Dermis microvascular lymphatic vessel endothelial cell (primary cell): ENCODE measurements around the gene DDX10. TPM values are rescaled to one million over a fixed set of nuclear protein-coding genes. Genes with fewer than 3 reads are reported as not detected.
"Not testable (repeated sequence)": the region's sequence is repeated elsewhere in the genome, so short reads cannot be mapped to it uniquely, and the experiment has no call there.

Experiments
- DNase-seq, 2 donors: peaks; one replicate each; pipeline versions ENCODE4 v3.0.0 to v3.0.0-alpha.2; 2010; ENCODE audit warnings: low read depth in 2 of 2
- total RNA-seq: library from RNA; depleted of rRNA; stranded (reverse); fragments of >200 nt; gene quantifications from 2 replicates; pipeline ENCODE4 v1.2.1, GENCODE V29; 2014

DDX10 gene
- total RNA-seq, 1 donor from 2014 or later, result 48.9 TPM

DNA sequence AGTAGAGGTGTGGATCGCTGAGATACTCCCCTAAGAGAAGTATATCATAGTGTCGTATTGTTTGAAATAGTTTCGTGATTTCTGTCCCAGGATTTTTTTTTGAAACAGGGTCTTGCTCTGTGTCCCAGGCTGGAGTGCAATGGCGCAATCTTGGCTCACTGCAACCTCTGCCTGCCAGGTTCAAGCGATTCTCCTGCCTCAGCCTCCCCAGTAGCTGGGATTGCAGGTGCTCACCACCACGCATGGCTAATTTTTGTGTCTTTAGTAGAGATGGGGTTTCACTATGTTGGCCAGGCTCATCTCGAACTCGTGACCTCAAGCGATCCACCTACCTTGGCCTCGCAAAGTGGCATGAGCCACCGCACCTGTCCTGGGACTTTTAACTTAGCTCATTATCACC, 159.1 kb downstream of the DDX10 start:
- DNase-seq, result not testable (repeated sequence)

DNA sequence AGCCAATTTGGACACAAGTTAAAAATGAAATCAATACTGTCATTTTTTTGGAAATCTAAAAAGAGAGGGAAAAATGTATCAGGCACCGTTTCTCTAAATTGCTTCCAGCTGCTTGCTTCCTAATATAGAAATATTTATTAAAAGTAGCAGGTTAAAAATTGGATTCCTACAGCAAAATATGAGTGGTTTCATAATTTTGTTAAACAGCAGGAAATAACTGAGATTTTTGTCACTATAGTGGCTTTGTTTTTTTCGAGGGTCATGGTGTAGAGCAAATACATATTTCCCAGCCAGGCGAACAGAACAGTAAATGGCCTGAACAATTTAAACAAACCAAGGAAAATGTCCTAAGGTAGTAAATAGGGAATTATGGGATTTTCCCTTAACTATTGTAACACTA, 159.7 kb downstream of the DDX10 start:
- DNase-seq, result peak; percentile 62 to 81

DNA sequence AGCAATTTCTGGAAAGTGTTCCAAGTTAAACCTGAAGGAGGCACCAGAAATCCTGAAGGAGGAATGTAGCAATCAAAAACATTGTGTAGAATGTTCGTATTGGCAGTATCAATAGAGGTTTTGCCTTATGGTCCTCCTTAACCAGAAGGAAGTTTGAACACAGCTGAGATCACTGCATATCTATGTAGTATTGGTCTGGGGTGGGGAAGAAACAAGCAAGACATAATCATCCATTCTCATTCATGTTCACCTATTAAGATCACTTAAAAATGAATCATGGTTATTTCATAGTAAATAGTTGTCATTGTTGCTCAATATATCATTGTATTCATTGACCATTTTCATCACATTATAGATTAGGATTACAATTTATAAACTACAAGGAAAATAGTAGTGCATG, 160.5 kb downstream of the DDX10 start:
- DNase-seq, result no peak

DNA sequence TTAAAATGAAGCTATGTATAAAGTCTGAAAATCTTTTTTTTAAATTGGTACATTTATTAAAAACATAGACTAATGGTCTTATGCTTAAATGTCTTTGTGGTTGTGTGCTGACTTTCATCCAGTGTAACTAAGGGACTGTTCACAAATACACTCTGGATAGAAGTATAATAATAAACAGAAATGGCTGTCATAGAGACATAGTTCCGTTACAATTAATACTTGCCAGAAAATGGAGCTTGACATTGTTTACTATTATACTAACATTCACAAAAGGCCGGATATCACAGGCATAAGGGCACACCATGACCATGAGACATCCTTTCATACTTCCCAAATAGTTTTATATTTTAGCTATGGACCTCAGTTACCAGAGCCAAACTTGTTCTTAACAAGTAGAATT, 161.3 kb downstream of the DDX10 start:
- peak; percentile 70 to 82 for DNase-seq

DNA sequence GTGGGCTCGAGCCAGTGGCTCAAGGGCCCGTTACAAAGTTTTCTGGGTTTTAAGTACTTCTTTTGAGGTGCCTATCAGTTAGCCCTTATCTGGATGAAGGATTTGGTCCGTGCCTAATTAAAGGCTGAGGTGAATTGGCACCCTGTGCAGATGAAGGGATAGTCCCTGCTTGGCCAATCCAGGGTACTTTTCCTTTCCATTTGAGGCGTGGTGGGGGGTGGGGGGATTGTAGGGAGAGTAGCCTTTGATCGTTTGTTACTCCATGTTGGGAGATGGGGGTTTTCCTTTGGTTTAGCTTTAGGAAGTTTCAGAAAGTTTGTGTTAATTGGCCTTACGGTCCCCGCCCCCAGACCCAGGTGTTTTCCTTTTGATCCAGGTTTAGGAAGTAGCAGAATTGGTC, 170.8 kb downstream of the DDX10 start:
- no peak for DNase-seq

DNA sequence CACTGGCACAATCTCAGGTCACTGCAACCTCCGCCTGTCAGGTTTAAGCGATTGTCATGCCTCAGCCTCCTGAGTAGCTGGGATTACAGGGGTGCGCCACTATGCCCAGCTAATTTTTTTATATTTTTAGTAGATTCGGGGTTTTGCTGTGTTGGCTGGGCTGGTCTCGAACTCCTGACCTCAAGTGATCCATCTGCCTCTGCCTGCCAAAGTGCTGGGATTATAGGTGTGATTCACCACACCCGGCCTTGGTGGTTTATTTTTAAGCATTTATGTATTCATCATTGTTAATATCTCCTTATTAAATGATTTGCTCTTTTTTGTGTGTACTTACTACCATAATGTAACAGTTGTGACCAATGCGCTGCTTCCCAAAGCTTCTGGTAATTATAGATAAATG, 171.7 kb downstream of the DDX10 start:
- DNase-seq, result no peak

DNA sequence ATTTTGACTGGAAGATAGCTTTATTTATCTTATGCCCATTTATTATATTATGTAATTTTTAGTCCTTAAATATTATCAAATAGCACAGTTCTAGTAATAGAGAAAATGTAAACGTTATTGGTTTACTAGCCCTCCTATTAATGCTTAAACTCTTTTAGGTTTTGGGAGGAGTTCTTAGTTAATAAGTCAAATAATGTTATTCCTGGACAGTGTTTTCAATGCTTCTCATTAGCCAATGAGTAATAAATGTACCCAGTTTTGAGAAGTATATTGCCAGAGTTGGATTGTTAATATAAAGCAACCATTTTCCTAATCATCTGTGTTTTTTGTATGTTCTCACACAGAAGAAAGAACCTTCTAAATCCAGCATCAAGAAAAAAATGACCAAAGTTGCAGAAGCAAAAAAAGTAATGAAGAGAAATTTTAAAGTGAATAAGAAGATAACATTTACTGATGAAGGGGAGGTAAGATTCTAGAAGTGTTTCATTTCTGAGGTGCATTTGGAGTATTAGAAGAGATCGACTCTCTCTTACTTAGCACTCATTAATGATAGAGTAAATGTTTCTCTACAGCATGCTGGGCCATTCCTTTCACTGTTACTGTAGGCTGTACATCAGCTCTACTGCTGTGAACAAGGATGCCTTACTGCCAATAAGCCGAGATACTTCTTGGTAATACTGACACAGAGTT, 173.4 kb downstream of the DDX10 start:
- DNase-seq, result no peak

DNA sequence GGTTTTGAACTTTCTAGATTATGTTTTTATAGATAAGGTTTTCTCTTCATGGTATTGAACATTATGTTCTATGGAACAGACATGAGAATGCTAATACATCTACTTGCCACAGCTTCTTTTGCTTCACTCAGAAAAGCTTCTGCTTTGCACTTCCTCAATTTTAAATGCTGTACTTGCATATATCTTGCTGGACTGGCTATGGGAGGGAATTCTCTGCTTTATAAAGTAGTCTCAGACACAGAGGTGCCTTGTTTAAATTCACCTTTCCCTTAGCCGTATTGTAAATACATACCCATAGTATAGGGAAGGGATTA, 173.9 kb downstream of the DDX10 start:
- no peak for DNase-seq

DNA sequence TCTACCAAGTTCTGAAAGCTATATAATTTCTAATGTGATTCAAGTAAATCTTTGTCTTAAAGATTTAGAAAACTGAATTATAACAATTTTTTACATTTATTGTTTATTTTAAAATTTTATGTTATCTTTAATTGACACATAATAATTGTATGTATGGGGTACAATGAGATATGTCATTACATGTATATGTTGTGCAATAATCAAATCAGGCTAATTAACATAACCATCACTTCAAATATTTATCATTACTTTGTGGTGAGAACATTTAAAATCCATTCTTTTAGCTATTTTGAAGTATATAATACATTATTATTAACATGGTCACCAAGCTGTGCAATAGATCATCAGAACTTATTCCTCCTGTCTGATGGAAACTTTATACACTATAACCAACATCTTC, 181.1 kb downstream of the DDX10 start:
- no peak for DNase-seq

DNA sequence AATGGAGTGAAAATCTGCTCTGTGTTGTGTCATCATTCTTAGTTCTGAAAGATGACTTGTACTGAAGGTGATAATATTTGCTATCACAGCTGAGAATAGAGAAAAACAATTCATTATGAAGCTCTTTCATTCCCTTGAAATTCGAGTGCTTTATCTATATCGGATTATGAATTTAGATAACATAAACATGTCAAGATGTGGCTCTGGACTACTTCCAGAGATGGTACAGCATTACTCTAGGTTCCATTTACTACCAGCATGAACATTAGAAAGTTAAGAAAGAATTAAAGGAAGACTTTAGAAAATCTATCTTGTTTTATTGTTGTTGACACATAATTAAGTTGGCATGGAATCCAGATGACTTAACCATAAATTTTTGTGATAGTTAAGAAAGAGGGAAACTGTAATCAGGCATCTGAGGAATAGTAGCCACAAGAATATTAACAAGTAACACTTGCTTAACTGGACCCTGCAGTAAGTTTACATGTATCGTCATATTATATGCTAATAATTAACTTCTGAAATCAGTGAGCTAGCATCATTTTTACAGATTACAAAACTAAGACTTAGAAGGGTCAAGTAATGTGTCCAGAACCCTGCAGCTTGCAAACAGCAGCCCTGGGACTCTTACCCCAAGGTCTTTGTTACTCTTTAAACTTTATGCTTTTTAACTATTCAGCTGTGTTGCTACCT, 182.6 kb downstream of the DDX10 start:
- no peak for DNase-seq

DNA sequence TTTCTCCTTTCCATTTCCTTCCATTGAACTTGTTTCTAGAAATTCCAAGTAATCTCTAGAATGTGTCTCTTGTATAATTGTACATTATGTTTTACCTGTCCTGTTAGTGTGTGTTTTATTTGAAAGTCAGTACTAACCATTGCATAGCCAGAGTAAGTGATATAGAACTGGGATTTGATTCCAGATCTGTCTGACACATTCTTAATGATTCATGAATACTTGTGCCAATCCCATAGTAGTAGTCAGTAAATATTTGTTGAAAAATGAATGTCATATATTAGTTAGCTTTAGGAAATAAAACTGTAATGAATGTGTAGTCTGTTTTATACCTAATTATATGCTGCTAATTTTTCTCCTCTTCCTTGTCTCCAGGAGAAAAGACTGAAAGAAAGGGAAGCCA, 186.9 kb downstream of the DDX10 start:
- DNase-seq, result no peak

DNA sequence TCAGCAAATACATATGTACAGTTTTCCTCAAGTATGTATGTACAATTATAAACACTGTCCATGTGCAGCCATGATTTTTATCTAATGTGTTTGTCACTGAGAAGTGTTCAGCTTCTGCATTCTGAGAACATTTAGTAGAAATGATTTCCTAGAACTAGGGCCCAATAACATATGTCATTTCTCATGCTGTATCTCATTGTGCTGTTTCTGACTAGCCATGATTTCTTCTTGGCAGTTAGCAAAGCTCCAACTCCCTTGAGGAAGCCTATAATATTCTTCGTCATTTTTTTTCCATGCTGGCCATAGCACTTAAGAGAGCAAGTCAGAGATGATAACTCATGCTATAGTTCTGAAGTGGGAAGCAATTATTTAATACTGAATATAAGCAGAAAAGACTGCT, 187.8 kb downstream of the DDX10 start:
- no peak for DNase-seq

DNA sequence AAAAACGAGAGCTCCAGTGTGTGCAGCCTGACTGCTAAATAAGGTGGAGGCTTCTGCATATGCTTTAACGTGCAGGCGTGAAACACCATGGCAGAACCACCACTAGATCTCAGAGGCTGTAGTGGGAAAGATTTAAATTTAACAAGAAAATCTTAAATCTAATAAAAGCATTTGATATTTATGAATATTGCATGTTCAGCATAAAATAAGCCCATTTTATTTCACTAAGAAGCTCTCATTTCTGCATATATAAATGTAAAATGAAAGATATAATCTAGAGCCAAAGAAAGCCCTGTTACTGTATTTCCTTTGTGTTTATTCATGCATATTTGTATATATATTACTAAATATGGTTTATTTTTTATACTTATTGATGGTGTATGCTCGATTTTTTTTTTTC, 188.3 kb downstream of the DDX10 start:
- no peak for DNase-seq

DNA sequence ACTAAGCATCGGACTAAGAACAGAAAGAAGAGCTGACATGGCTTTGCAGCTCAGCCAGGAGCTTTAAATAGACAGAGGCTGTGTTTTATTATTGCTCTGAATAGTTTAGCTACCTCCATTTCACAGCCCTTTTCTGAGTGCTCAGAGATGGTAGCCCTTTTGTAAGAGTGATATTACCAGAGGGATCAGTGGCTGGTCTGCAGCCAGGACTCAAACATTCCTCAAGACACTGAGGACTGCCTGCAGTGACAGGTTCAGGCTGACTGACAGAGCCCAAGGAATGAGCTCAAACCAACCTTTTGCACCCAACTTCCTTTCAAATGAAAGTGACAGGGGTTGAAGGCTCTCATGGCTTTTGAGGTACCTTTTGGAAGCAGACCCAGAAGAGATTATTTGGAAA, 189.0 kb downstream of the DDX10 start:
- DNase-seq, result peak in 1 of 2 donors; percentile 38

DNA sequence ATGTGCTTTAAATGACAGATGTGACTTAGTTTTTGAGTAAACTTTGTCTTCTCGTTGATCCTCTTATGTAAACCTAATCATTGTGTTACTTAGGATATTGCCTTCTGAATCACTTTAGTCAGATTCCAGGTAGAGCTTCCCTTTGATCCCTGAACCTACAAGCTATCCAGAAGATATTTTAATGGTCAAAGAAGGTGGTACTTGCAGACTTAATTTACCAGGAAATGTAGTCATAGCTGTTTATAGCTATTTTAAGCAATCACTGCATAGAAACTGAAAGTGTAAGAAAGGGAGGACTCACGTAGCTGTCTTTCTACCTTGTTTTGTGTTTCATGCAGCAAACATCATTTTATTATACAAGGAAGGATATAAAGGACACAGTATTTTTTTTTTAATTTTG, 189.5 kb downstream of the DDX10 start:
- DNase-seq, result peak in 1 of 2 donors; percentile 61

DNA sequence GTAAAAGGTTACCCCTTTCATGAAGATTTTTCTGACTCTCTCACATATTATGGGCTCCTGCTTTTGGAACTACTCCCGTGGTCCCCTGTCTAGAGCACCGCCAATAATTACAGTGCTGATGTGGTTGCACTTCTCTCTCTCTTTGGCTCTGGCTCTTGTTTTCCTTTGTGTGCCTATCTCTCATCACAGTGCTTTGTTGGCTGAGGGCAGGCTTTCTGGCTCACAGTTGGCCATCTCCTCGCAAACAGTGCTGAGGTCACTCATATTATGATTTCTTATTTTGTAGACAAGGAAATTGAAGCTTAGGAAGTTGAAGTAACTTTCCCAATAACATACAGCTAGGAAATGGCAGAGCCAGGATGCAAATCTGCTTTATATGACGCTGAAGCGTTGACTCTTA, 192.5 kb downstream of the DDX10 start:
- peak; percentile 60 to 89 for DNase-seq

DNA sequence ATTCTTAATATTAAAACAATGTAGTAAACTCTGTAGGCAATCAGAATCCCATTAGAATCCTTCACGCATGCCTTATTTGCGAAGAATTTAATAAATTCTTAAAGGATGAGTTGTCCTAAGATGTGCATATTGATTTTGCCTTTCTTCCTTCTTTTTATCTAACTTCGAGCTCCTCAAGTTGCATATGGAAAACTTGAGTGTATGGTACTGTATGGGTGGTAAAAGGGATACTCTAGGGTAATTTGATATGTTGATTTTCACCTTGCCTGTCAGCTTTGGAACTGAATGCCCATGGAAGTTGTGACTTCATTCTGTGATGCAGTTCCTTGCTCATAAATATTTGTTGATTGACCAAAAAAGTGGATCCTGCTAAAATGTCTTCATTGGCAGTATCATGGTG, 193.8 kb downstream of the DDX10 start:
- no peak for DNase-seq

DNA sequence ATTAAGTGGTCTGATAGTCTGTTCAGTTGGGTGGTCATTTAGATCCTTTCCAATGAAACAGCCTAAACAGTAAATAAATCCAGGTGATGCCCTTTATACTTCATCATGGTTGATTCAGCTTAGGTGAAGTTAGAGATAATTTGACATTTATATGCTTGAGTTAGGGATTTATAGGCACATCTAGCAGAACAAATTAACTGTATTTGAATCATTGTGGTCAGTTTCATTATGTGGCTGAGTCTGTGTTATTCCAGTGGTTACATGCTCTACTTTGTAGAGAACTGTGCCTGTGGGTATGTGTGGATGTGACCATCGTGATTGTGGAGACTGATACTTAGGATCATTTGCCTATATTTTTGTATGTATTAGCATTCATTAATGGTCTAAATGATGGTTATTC, 194.6 kb downstream of the DDX10 start:
- no peak for DNase-seq

DNA sequence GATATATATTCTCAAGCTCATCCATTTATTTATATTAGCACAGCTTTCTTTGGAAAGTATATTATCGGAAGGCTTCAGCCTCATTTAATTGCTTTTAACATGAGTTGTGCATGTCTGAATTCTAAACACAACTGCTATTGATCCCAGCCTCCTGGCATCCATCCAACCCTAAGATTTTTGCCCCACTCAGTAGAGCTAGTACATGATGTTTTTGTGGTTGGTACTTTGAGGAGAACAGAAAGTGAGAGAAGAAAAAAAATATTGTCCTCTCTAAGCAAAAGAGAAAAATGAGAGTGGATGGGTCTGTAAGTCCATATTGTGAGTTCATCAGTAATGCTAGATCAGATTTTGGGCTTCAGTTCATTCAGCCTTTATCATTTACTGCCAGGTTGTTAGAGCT, 198.7 kb downstream of the DDX10 start:
- DNase-seq, result no peak

DNA sequence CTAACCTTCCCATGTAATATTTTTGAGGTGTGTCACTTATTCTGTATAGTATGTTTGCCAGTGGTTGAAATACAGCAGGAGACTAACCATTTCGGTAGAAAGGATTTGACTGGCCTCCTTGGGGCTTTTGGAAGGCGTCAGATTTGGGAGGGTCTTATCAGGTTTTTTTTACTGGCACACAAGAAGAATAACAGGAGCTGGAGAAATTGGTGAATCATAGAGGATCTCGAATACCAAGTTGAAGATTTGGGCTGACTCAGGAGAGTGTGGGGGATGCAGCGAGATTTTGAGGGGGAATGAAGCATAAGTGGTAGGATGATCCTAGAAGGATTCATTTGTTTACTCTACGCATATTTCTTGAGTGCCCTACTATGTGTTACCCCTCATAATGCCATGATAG, 200.5 kb downstream of the DDX10 start:
- no peak for DNase-seq

DNA sequence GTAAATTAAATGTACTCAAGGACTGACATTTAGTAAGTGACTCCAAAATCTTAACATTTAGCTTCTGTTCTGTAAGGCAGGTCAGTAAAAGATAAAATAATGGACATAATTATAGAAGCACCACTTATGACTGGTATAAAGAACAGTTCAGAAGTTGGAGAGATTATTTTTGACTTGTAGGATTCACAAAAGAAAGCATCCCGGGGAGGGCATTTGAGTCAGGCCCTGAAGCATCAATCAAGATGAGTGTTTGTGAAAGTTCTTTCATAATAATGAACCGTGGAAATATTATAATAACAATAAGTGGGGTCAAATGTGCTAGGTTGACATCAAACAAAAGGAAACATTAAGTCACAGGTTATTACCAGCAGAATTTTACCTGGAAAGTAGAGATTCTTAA, 201.9 kb downstream of the DDX10 start:
- DNase-seq, result no peak

DNA sequence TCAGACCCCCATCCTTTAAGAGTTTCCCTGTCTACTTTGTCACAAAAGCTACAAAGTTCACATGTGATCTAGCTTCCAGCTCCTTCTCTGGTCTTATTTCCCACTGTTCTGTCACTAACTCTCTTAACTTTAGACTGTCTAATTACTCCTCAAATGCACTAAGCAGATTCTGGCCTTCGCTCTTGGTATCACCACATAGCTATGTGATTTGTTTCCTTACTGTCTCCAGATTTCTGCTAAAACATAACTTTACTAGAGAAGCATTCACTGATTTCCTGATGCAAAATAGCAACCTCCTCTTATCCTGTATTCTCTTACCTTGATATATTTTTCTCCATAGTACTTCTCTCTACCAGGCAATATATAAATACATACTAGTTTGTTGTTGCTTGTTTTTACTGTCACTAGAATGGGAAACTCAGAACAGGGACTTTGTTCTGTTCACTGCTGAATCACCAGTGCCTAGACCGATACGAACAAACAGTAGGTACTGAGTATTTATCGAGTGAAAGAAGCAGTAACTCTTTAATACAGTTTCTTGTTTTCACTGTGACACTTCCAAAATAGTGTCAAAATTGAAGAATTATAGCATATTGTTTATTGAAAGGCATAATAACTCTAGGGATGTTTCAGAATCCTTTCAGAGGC, 205.6 kb downstream of the DDX10 start:
- DNase-seq, result peak; percentile 43 to 79

DNA sequence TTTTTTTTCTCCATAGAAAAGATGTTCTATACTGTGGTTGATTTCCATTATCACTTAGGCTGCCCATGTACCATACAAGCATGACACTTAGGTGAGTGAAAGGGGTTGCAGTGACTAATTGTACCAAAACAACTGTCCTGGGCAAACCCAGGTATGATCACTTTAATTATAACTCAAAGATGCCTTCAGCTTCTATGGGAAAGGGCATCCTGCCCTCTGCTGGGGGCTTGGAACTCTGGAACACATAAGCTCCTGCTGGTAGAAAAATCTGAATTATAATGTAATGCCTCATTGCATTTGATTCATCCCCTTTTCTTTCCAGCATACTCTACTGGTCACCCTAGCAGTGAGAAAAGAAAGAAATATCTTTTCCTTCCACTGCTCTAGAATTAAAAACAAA, 206.3 kb downstream of the DDX10 start:
- DNase-seq, result peak; percentile 81 to 86
